Neural progenitor cell (in vitro differentiated cells): Measurements from ENCODE around the gene P3H1. TPM values are rescaled to one million over a fixed set of nuclear protein-coding genes. Genes with fewer than 3 reads are reported as not detected.
"Not testable (repeated sequence)": the region's sequence is repeated elsewhere in the genome, so short reads cannot be mapped to it uniquely, and the experiment has no call there.

Source experiments
- DNase-seq: peaks from one replicate; pipeline ENCODE4 v3.0.0-alpha.2; 2016; ENCODE audit warnings: low spot score
- H2AFZ ChIP-seq: fragments of 200-600 bp; sonication (generic); replicated peaks from 2 replicates; pipeline ENCODE4 v1.6.1; 2016; ENCODE audit warnings: antibody characterized with exemption
- H3F3A ChIP-seq: fragments of 200-600 bp; sonication (generic); 2 replicates; pipeline ENCODE4 v1.6.1; 2016; ENCODE audit warnings: antibody characterized with exemption, low read depth
- H3K27ac ChIP-seq: fragments of 200-600 bp; sonication (generic); 2 replicates; pipeline ENCODE4 v1.5.1; 2016; ENCODE audit warnings: mild to moderate bottlenecking
- H3K27me3 ChIP-seq: fragments of 200-600 bp; sonication (generic); 2 replicates; pipeline ENCODE4 v1.6.1; 2016; ENCODE audit warnings: mild to moderate bottlenecking, moderate library complexity
- H3K36me3 ChIP-seq: fragments of 200-600 bp; sonication (generic); 2 replicates; pipeline ENCODE4 v1.5.1; 2016
- H3K4me1 ChIP-seq: fragments of 200-600 bp; sonication (generic); 2 replicates; pipeline ENCODE4 v1.6.1; 2016; ENCODE audit warnings: mixed run types
- H3K4me2 ChIP-seq: fragments of 200-600 bp; sonication (generic); 2 replicates; pipeline ENCODE4 v1.6.1; 2016
- H3K4me3 ChIP-seq: fragments of 200-600 bp; sonication (generic); 2 replicates; pipeline ENCODE4 v1.5.1; 2016
- H3K79me2 ChIP-seq: fragments of 200-600 bp; sonication (generic); 2 replicates; pipeline ENCODE4 v1.6.1; 2016; ENCODE audit warnings: low read depth
- H3K9ac ChIP-seq: fragments of 200-600 bp; sonication (generic); 2 replicates; pipeline ENCODE4 v1.6.1; 2016
- H3K9me3 ChIP-seq: fragments of 200-600 bp; sonication (generic); 2 replicates; pipeline ENCODE4 v1.5.1; 2016; ENCODE audit warnings: low read depth
- H4K20me1 ChIP-seq: fragments of 200-600 bp; sonication (generic); 2 replicates; pipeline ENCODE4 v1.6.1; 2016; ENCODE audit warnings: low read depth
- H3K27ac Mint-ChIP-seq: 3 replicates; pipeline ENCODE4 v1.8.0; 2021; ENCODE audit warnings: mixed read lengths
- H3K27me3 Mint-ChIP-seq: 2 replicates; pipeline ENCODE4 v1.8.0; 2022; ENCODE audit warnings: low read depth, mild to moderate bottlenecking, inconsistent platforms, moderate library complexity, mixed read lengths; ENCODE audit not compliant: insufficient read depth
- H3K36me3 Mint-ChIP-seq: 3 replicates; pipeline ENCODE4 v1.8.0; 2021; ENCODE audit warnings: mixed read lengths
- H3K4me1 Mint-ChIP-seq: 3 replicates; pipeline ENCODE4 v1.8.0; 2021; ENCODE audit warnings: mixed read lengths
- H3K4me3 Mint-ChIP-seq: 3 replicates; pipeline ENCODE4 v1.8.0; 2021; ENCODE audit warnings: mild to moderate bottlenecking, moderate library complexity, mixed read lengths
- H3K9me3 Mint-ChIP-seq: 3 replicates; pipeline ENCODE4 v1.8.0; 2020; ENCODE audit warnings: mixed read lengths
- EZH2 ChIP-seq: fragments of 200-600 bp; sonication (generic); IDR thresholded peaks from 2 replicates; pipeline ENCODE4 v1.6.1; 2017; ENCODE audit warnings: antibody characterized with exemption, mild to moderate bottlenecking, moderate library complexity
- EZH2phosphoT487 ChIP-seq: fragments of 200-600 bp; sonication (generic); IDR thresholded peaks from 2 replicates; pipeline ENCODE4 v1.6.1; 2017; ENCODE audit warnings: antibody characterized with exemption
- total RNA-seq: library from RNA; depleted of rRNA; stranded (reverse); fragments of >200 nt; gene quantifications from 2 replicates; pipeline ENCODE4 v1.2.3, GENCODE V29; 2015; ENCODE audit warnings: low replicate concordance
- TF ChIP-seq, protein P1 (sequence below): fragments of 200-600 bp; sonication (generic); IDR thresholded peaks from 2 replicates; pipeline ENCODE4 v1.5.1; 2017; ENCODE audit warnings: antibody characterized with exemption, mild to moderate bottlenecking

P3H1 gene
- total RNA-seq, 1 donor from 2014 or later = 54.9 TPM

DNA sequence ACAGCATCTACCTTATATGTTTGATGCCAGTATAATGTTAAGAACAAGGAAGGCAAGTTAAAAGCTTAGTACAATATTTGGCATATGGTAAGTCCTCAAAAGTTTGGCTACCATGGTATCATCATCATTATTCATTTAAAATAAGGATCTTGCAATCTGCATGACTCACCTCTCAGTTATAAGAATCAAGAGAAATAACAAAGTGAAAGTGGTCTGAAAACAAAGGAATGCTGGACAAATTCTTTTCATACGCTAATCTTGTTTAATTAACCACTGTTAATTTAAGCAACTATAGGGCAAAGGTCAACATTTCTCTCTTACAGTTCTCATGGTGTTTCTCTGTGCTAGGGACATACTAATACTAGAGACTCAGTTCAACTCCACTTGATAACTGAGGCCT is 13.8 kb downstream of the P3H1 start:
- no peak overlapping the region for H3K27ac Mint-ChIP-seq
- H4K20me1 ChIP-seq = no peaks in the 10 kb centered on the region

GRCh38 chr1:42752284-42752683 is 14.5 kb downstream of the P3H1 start:
- Histone ChIP-seq H3F3A (no peaks in the 10 kb centered on the region), H3K27me3 (no peaks in the 10 kb centered on the region), H3K9me3 (no peaks in the 10 kb centered on the region), H4K20me1 (no peaks in the 10 kb centered on the region), H3K79me2 (no peaks in the 10 kb centered on the region), H3K4me3 (no peak overlapping the region), H3K27ac (no peak overlapping the region), H3K9ac (no peak overlapping the region), H3K4me2 (no peak overlapping the region), H3K4me1 (no peaks in the 10 kb centered on the region), H2AFZ (no peak overlapping the region), H3K36me3 (peaks cover 15% of the 10 kb centered on the region)
- H3K27me3 Mint-ChIP-seq = peaks cover 2% of the 10 kb centered on the region
- H3K4me3 Mint-ChIP-seq = no peak overlapping the region
- DNase-seq = no peak
- H3K27ac Mint-ChIP-seq = no peak overlapping the region
- H3K36me3 Mint-ChIP-seq = peaks cover 62% of the 10 kb centered on the region
- no peaks in the 10 kb centered on the region for H3K4me1 Mint-ChIP-seq
- peaks cover 12% of the 10 kb centered on the region for H3K9me3 Mint-ChIP-seq
- no peak for TF ChIP-seq EZH2
- TF ChIP-seq, protein P1, sequence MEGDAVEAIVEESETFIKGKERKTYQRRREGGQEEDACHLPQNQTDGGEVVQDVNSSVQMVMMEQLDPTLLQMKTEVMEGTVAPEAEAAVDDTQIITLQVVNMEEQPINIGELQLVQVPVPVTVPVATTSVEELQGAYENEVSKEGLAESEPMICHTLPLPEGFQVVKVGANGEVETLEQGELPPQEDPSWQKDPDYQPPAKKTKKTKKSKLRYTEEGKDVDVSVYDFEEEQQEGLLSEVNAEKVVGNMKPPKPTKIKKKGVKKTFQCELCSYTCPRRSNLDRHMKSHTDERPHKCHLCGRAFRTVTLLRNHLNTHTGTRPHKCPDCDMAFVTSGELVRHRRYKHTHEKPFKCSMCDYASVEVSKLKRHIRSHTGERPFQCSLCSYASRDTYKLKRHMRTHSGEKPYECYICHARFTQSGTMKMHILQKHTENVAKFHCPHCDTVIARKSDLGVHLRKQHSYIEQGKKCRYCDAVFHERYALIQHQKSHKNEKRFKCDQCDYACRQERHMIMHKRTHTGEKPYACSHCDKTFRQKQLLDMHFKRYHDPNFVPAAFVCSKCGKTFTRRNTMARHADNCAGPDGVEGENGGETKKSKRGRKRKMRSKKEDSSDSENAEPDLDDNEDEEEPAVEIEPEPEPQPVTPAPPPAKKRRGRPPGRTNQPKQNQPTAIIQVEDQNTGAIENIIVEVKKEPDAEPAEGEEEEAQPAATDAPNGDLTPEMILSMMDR = no peak
- no peak for TF ChIP-seq EZH2phosphoT487

More for the DNA sequence above, 13.8 kb downstream of the P3H1 start:
- Histone ChIP-seq H3K4me1 (no peaks in the 10 kb centered on the region), H3K9me3 (no peaks in the 10 kb centered on the region), H3K79me2 (no peaks in the 10 kb centered on the region), H3K4me3 (no peak overlapping the region), H3F3A (no peaks in the 10 kb centered on the region), H3K27me3 (no peaks in the 10 kb centered on the region), H3K27ac (no peak overlapping the region), H2AFZ (no peak overlapping the region), H3K9ac (no peak overlapping the region), H3K36me3 (peaks cover 15% of the 10 kb centered on the region), H3K4me2 (no peak overlapping the region)
- no peak for DNase-seq
- Mint-ChIP-seq H3K4me3 (no peak overlapping the region), H3K4me1 (no peaks in the 10 kb centered on the region), H3K27me3 (peaks cover 2% of the 10 kb centered on the region), H3K9me3 (peaks cover 12% of the 10 kb centered on the region), H3K36me3 (peaks cover 59% of the 10 kb centered on the region)
- TF ChIP-seq EZH2 = no peak
- TF ChIP-seq, protein P1 = no peak
- no peak for TF ChIP-seq EZH2phosphoT487

GRCh38 chr1:42751511-42752070 is 15.2 kb downstream of the P3H1 start:
- H3K27me3 Mint-ChIP-seq, DNase-seq, H3K4me1 ChIP-seq, H3F3A ChIP-seq, H3K79me2 ChIP-seq, H3K4me1 Mint-ChIP-seq, H3K4me2 ChIP-seq, H3K27ac ChIP-seq, H3K4me3 ChIP-seq, H2AFZ ChIP-seq, H3K9me3 ChIP-seq, H3K27me3 ChIP-seq, H4K20me1 ChIP-seq, H3K4me3 Mint-ChIP-seq, H3K27ac Mint-ChIP-seq, H3K9ac ChIP-seq: not testable (repeated sequence)
- H3K36me3 Mint-ChIP-seq = peaks cover 62% of the 10 kb centered on the region
- H3K36me3 ChIP-seq = peaks cover 15% of the 10 kb centered on the region
- peaks cover 12% of the 10 kb centered on the region for H3K9me3 Mint-ChIP-seq

GRCh38 chr1:42750041-42750440 is 16.8 kb downstream of the P3H1 start:
- H3K4me1 Mint-ChIP-seq = no peaks in the 10 kb centered on the region
- Histone ChIP-seq H3K4me2 (no peak overlapping the region), H3K4me3 (no peak overlapping the region), H3K9ac (no peak overlapping the region), H3K79me2 (no peaks in the 10 kb centered on the region), H2AFZ (no peak overlapping the region), H3K27ac (no peak overlapping the region), H3F3A (no peaks in the 10 kb centered on the region), H3K4me1 (no peaks in the 10 kb centered on the region), H3K27me3 (no peaks in the 10 kb centered on the region), H3K36me3 (peaks cover 9% of the 10 kb centered on the region), H3K9me3 (no peaks in the 10 kb centered on the region), H4K20me1 (no peaks in the 10 kb centered on the region)
- H3K4me3 Mint-ChIP-seq = peak overlapping the region; percentile 39
- TF ChIP-seq EZH2 (no peak), EZH2phosphoT487 (no peak)
- TF ChIP-seq, protein P1 = no peak
- DNase-seq = no peak
- H3K9me3 Mint-ChIP-seq = peaks cover 12% of the 10 kb centered on the region
- H3K27me3 Mint-ChIP-seq = peaks cover 2% of the 10 kb centered on the region
- H3K36me3 Mint-ChIP-seq = peaks cover 66% of the 10 kb centered on the region
- no peak overlapping the region for H3K27ac Mint-ChIP-seq
